Measurements from ENCODE around the gene SCN1B.

Gene SCN1B

DNA sequence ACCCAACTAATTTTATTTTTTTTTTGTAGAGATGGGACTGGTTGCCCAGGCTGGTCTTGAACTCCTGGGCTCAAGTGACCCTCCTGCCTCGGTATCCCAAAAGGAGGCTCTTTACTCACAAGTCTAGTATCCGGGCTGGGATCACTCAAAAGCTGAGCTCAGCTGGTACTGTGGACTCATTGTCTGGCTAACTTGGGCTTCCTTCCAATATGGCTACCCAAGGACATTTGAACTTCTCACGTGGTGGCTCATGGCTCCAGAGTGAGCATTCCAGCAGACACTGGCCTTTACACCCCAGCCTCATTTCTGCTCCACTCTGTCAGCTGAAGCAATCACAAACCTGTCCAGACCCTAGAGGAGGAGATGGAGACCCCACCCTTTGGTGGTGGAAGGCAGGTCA is 40.2 kb downstream of the SCN1B start:
- Histone ChIP-seq H3K4me2 (ENCODE audit: insufficient read depth, low read length) (no peak overlapping the region), H3K27me3 (ENCODE audit: insufficient read depth, low read length, poor library complexity) (no peaks in the 10 kb centered on the region), H3K4me3 (ENCODE audit: low read depth in 1 of 2, low read length in 2 of 2) (no peak overlapping the region), H3K4me1 (ENCODE audit: insufficient read depth, low read length) (no peaks in the 10 kb centered on the region), H3K9me3 (ENCODE audit: insufficient read depth, low read length, severe bottlenecking) (no peaks in the 10 kb centered on the region), H2AFZ (ENCODE audit: low read depth, low read length) (no peak overlapping the region), H4K20me1 (ENCODE audit: insufficient read depth, low read length) (no peaks in the 10 kb centered on the region), H3K27ac (ENCODE audit: low read length) (no peak overlapping the region), H3K79me2 (ENCODE audit: insufficient read depth, low read length) (no peaks in the 10 kb centered on the region), H3K9ac (ENCODE audit: low read depth, low read length) (no peak overlapping the region), H3K36me3 (ENCODE audit: insufficient read depth, low read length) (no peaks in the 10 kb centered on the region)
- DNase-seq = no peak
- TF ChIP-seq, protein P1, sequence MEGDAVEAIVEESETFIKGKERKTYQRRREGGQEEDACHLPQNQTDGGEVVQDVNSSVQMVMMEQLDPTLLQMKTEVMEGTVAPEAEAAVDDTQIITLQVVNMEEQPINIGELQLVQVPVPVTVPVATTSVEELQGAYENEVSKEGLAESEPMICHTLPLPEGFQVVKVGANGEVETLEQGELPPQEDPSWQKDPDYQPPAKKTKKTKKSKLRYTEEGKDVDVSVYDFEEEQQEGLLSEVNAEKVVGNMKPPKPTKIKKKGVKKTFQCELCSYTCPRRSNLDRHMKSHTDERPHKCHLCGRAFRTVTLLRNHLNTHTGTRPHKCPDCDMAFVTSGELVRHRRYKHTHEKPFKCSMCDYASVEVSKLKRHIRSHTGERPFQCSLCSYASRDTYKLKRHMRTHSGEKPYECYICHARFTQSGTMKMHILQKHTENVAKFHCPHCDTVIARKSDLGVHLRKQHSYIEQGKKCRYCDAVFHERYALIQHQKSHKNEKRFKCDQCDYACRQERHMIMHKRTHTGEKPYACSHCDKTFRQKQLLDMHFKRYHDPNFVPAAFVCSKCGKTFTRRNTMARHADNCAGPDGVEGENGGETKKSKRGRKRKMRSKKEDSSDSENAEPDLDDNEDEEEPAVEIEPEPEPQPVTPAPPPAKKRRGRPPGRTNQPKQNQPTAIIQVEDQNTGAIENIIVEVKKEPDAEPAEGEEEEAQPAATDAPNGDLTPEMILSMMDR (IDR thresholded peaks at IDR 0.05; ENCODE audit: borderline replicate concordance, extremely low read depth, low read length, poor library complexity, severe bottlenecking) = no peak
- no peak for TF ChIP-seq EZH2 (IDR thresholded peaks at IDR 0.05; ENCODE audit: borderline replicate concordance, low read depth, low read length, severe bottlenecking)
- ATAC-seq (ENCODE audit: insufficient read depth, low read depth) = no peak

DNA sequence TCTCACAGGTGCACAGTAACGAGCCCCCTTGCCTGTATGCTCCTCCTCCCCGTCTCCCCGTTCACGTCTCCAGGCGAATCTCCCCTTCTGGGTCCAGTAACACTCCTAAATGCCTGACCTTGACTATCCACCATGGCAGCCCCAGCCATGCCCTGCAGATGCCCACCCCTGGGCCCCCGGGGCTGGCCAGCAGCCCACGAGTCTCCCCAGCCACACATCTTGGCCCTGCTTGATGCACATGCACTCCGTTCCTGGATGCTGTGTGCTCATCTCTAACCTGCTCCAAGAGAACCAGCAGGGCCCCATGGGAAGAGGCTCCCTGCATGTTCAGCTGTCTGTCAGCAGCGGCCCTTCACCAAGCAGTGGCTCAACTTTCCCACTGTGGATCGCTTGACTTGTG is 43.2 kb downstream of the SCN1B start:
- H3K9me3 ChIP-seq (ENCODE audit: insufficient read depth, low read length, severe bottlenecking) = no peaks in the 10 kb centered on the region
- H3K4me1 ChIP-seq (ENCODE audit: insufficient read depth, low read length) = no peaks in the 10 kb centered on the region
- no peak overlapping the region for H3K4me2 ChIP-seq (ENCODE audit: insufficient read depth, low read length)
- H3K27ac ChIP-seq (ENCODE audit: low read length) = no peak overlapping the region
- no peak overlapping the region for H2AFZ ChIP-seq (ENCODE audit: low read depth, low read length)
- H3K4me3 ChIP-seq (ENCODE audit: low read depth in 1 of 2, low read length in 2 of 2) = no peak overlapping the region
- no peaks in the 10 kb centered on the region for H3K27me3 ChIP-seq (ENCODE audit: insufficient read depth, low read length, poor library complexity)
- H3K36me3 ChIP-seq (ENCODE audit: insufficient read depth, low read length) = no peaks in the 10 kb centered on the region
- H3K9ac ChIP-seq (ENCODE audit: low read depth, low read length) = no peak overlapping the region
- DNase-seq (no peak), ATAC-seq (ENCODE audit: insufficient read depth, low read depth) (no peak)
- no peaks in the 10 kb centered on the region for H3K79me2 ChIP-seq (ENCODE audit: insufficient read depth, low read length)
- no peaks in the 10 kb centered on the region for H4K20me1 ChIP-seq (ENCODE audit: insufficient read depth, low read length)
- no peak for TF ChIP-seq EZH2 (IDR thresholded peaks at IDR 0.05; ENCODE audit: borderline replicate concordance, low read depth, low read length, severe bottlenecking)
- TF ChIP-seq, protein P1 (IDR thresholded peaks at IDR 0.05; ENCODE audit: borderline replicate concordance, extremely low read depth, low read length, poor library complexity, severe bottlenecking) = no peak

DNA sequence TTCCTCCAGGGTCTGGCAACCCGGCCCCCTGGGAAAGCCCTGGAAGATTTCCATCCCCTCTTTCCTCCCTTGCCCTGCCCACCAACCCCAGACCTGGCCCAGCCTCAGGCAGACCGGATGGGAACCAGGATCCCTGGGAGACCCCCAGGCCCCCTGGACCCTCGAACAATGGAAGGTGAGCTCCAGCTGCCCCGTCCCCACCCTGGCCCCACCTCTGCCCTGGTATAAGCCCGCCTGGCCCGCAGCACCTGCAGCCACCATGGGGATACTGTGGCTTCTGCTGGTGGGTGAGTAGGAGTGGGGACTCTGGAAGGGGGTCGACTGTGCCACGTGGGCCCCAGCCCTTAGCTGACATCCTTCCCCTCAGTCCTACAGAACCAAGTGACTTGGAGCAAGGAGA is 43.7 kb downstream of the SCN1B start:
- Histone ChIP-seq H3K79me2 (ENCODE audit: insufficient read depth, low read length) (no peaks in the 10 kb centered on the region), H3K9ac (ENCODE audit: low read depth, low read length) (no peak overlapping the region), H3K4me1 (ENCODE audit: insufficient read depth, low read length) (no peaks in the 10 kb centered on the region), H3K4me2 (ENCODE audit: insufficient read depth, low read length) (no peak overlapping the region), H3K27ac (ENCODE audit: low read length) (no peak overlapping the region), H3K36me3 (ENCODE audit: insufficient read depth, low read length) (no peaks in the 10 kb centered on the region), H2AFZ (ENCODE audit: low read depth, low read length) (no peak overlapping the region), H3K9me3 (ENCODE audit: insufficient read depth, low read length, severe bottlenecking) (no peaks in the 10 kb centered on the region), H4K20me1 (ENCODE audit: insufficient read depth, low read length) (no peaks in the 10 kb centered on the region), H3K27me3 (ENCODE audit: insufficient read depth, low read length, poor library complexity) (no peaks in the 10 kb centered on the region), H3K4me3 (ENCODE audit: low read depth in 1 of 2, low read length in 2 of 2) (no peak overlapping the region)
- no peak for TF ChIP-seq EZH2 (IDR thresholded peaks at IDR 0.05; ENCODE audit: borderline replicate concordance, low read depth, low read length, severe bottlenecking)
- TF ChIP-seq, protein P1 (IDR thresholded peaks at IDR 0.05; ENCODE audit: borderline replicate concordance, extremely low read depth, low read length, poor library complexity, severe bottlenecking) = no peak
- DNase-seq = no peak
- ATAC-seq (ENCODE audit: insufficient read depth, low read depth) = no peak

Measured in DND-41 (cell line).